HG02610 (cell line): Measurements from ENCODE around the gene LIMS3.
"Not testable (repeated sequence)": the region's sequence is repeated elsewhere in the genome, so short reads cannot be mapped to it uniquely, and the experiment has no call there.

Experiments used
- ATAC-seq: cut with Tn5 transposase; IDR thresholded peaks from one replicate; pipeline ENCODE4 v1.9.1; 2021; ENCODE audit warnings: mild to moderate bottlenecking, moderate library complexity; ENCODE audit not compliant: unreplicated experiment

The LIMS3 gene

DNA sequence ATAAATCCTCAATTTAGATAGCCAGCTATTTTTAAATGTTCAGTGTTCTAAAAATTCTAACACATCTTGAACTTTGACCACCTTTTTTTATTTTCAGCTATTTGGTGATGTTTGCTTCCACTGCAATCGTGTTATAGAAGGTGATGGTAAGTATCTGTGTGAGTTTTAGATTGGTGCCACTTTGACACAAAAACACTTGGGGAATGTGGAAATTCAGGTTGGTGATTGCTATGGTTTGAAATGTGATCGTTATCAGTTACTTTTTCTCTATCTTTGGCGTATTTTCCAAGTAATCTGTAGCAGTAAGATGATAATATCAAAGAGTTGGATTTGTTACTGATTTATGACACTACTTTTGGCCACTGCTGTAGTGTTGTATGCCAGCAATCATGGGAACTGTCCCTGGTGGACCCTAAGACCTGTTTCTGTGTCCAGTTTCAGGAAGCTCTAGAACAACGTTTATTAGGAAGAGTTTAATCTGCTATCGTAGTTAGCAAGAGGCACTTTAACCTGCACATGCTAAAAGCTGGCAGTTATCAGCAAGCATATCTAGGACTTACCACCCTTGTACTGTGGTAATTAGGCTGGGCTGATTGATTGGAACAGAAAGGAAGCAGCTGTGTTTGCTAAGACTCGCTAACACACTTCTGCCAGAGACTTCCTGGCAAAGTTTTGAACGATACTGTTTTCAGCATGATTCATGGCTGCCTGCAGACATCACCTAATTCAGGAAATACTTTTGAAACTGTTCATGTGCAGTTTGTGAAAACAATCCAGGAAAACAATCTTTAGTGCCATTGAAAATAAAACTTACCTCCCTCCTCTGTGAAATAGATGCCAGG lies 23.3 kb downstream of the LIMS3 start:
- ATAC-seq: not testable (repeated sequence)

DNA sequence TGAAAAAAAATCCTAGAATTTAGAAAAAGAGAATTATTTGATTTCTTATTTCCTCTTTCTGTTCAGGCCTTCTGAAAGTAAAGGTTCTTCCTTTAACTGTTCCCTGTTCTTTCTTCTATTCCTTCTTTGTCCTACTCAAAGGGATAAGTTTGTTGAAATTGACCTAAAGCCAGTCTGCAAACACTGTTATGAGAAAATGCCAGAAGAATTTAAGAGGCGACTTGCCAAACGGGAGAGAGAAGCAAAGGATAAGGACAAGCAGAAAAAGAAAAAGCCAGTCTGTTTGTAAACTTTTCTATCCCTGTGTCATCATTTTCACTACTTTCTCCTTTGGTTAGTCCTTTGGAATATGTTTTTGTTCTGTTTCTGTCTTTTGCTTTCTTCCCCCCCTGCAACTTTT lies 26.0 kb downstream of the LIMS3 start:
- ATAC-seq: not testable (repeated sequence)

DNA sequence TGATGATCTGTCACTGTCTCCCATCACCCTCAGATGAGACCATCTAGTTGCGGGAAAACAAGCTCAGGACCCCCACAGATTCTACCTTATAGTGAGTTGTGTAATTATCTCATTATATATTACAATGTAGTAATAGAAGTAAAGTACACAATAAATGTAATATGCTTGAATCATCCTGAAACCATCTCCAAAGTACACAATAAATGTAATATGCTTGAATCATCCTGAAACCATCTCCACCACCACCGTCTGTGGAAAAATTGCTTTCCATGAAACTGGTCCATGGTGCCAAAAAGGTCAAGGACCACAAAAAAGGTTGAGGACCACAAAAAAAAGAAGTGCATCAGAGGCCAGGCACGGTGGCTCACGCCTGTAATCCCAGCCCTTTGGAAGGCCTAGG lies 29.3 kb downstream of the LIMS3 start:
- not testable (repeated sequence) for ATAC-seq

DNA sequence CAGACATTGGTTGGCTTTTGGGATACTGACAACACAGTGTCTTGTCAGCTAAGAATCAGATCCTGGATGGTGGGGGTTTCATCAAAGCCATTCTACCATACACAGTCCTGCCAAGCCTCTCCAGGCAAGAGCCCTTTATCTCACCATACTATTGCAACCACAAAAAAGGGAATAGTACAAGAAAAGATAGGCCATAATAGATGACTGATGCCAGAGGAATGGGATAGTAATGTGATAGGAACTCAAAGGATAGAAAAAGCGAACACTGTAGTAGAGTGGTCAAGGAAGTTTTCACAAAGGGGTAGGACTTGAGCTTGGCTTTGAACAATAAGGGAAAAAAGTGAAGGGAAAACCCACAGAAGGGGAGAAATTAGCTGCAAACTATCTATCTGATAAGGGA lies 30.7 kb downstream of the LIMS3 start:
- ATAC-seq: not testable (repeated sequence)

DNA sequence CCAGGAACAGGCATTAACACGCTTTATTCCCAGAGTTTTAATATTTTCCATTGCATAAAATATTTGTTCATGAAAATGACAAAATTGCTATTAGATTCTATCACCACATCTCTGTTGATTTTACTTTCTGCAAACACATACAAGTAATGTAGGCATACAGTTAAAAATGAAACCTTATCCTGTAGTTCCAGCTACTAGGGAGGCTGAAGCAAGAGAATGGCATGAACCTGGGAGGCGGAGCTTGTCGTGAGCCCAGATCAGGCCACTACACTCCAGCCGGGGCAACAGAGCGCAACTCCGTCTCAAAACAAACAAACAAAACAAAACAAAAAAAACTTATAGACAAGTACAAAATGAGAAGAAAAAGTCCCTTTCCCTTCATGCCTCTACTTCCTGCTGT lies 38.0 kb downstream of the LIMS3 start:
- ATAC-seq: not testable (repeated sequence)

DNA sequence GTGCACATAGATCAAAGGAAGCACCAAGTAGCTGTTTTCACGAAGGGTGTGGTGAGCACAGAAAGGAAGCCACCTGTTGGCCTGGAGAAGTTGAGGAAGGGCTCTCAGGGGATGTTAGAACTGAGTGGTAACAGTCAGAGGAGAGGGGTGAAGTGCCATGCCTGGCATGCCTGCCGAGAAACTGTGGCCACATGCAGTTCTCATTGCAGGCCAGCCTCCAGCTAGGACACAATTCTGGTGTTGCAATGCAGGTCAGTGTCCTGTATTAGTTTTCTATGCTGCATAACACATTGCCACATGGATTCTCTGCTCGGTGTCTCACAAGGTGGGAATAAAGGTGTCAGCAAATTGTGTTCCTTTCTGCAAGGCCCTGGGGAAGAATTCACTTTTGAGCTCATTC lies 46.9 kb downstream of the LIMS3 start:
- not testable (repeated sequence) for ATAC-seq

DNA sequence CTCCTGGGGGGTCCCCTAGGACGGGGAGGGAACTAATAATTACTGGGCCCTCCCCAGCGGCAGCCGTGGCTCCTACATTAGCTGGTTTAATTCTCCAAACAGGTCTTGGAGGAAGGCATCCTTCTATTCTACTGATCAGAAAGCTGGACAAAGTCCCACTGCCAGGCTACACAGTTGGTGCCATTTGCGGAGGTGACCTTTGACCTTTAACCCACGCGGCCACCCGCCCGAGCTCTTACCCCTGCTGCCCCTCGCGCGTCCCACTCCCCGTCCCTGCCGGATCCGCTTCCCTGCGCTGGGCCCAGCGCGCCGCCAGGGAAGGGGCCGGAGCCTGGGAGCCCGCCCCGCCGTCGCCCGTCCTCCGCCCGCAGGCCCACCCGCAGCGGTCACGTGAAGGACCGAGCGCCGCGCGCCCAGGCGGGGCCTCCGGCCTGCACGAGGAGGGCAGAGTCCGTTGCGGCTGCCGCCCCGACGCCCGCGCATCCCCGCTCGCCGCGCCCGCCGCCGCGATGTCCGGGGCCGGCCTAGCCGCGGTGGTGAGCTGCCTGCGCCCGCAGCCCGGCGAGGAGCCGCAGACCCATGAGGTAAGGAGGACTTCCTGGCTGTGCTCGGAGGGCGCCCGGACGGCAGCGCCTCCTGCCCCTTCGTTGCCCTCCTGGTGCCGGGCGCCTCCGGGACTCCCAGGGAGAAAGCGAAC lies 48.9 kb downstream of the LIMS3 start:
- ATAC-seq: not testable (repeated sequence)

DNA sequence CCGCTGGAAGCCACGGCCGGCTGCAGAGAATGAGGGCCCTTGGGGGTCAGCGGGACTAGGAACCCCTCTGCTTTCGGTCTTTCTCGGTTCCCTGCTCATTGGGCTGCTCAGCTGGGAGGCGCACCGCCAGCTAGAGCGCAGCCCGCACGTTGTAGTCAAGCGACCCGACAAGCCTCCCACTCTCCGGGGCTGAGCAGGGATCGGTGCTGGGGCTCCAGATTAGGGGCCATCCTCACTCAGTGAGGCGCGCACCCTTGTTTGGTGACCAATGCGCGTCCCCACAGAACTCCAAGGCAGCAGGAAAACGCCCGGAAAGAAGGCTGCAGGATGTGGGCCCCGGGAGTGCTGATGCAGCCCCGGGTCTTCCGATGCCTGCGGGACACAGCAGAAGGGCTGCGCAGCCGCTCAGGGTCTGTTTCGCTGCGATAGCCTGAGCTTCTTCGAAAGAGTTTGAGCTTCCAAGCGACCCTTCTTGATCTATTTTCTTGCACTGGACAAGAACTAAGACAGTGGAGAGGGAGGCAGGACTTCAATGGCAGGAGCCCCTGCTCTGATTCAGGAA lies 49.6 kb downstream of the LIMS3 start:
- ATAC-seq: not testable (repeated sequence)

DNA sequence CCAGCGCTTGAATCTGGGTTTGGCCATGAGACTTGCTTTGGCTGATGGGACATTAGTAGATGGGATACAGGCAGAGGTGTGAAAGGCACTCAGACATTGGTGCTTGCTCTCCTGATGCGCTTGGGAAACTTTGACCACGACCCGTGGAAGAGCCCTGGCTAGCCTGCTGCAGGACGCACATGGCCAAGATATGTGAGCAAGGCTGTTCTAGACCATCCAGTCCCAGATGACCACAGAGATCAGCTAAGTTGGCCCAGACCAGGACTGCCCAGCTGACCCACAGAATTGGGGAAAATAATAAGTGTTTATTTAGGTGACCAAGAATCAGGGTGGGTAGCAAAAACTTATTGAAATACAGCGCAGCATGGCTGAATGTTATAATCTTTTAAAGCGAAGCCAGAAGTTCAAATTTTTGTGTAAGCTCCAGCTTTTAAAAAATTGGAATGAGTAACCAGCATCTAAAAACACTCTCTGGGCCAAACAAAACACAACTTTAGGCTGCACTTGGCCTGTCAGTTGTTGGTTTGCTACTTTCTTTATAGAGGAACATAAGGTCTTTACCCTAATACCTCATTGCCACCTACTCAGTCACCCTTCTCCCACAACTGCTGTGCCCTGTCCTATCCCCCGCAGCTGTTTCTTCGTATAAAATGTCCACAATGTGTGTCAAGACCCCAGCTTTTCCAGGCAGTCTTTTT lies 51.8 kb downstream of the LIMS3 start:
- ATAC-seq: not testable (repeated sequence)

DNA sequence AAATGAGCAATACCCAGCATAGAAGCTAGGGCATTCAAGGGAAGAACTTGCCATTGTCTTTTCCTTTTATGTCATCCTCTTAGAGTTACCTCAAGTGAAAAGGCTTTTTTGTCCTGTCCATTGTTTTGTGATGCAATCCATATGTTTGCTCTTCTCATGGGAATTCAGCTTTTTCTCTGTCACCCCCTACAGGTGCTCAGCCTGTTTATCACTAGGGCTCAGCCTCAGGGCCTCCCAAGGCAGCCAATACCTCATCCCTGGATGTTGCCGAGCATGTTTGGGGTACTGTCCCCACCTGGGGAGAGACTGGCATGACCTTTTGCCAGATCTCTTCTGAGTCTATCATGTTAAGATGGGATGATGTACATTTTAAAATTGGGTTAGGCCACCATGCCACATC lies 65.5 kb downstream of the LIMS3 start:
- ATAC-seq: not testable (repeated sequence)

DNA sequence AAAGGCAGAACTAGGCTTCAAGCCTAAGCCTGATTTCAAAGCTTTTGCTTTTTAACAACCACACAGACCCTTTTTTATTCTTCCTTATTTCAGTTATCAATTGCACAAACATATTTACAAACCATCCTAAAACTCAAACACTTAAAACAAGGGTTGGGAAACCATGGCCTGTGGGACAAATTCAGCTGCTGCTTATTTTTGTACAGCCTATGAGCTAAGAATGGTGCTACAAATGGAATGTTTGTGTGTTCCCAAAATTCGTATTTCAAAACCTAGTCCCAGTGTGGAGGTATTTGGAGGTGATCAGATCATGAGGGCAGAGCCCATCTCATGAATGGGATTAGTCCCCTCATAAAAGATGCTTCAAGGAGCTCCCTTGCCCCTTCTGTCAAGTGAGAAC lies 67.0 kb downstream of the LIMS3 start:
- not testable (repeated sequence) for ATAC-seq

DNA sequence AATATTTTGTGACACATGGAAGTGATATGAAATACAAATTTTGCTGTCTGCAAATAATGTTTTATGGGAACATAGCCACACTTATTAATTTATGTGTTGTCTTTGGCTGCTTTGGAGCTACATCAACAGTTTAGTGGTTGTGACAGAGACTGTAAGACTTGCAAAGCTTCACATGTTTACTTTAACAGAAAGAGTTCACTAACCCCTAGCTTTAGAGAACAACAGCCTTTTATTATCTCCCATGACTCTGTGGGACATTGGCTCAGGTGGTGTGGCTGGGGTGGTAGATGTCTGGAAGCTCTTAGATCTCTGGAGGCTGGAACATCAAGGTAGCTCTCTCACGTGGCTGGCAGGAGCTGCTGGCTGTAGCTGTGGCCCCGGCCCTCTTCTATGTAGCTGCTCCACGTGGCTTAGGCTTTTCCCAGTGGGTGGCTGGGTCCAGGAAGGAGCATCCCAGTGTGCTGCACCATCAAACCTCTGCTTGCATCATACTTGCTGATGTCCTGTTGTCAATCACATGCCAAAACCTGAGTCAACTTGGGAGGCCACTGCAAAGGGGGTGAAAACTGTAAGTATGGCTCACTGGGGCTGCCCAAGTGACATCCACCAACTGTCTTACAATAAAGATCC lies 67.7 kb downstream of the LIMS3 start:
- ATAC-seq: not testable (repeated sequence)

DNA sequence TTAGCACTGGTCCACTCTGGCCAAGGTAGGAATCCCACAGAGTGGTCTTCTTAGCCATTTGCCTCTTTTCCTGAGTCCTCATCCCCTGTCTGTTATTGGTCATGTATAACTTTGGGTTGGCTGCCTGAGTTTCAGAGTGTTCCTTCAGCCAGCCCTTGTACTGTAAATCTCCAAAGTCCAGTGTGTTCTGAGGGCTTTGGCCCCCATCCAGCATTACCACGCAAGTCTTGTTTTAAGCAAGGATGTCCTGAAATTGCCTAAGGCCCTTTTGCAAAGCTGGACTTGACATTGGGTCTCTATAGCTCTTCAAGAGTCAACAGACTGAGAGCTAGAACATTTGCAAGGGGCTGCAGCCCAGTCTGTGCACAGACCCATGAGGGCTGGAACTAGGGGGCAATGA lies 68.4 kb downstream of the LIMS3 start:
- ATAC-seq: not testable (repeated sequence)

DNA sequence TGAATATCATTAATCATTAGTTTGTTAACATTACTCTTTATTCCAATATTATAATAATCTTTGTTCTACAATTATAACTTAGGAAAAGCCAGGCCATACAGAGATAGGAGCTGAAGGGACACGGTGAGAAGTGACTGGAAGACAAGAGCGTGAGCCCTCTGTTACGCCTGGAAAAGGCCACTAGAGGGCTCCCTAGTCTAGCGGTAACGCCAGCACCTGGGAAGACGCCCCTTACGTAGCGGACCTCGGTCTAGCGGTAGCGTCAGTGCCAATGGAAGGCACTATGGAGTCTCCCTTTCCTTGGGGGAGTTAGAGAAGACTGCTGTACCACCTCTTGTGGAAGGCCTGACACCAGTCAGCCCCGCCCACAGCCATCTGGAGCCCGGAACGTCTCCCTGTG lies 71.4 kb downstream of the LIMS3 start:
- not testable (repeated sequence) for ATAC-seq

DNA sequence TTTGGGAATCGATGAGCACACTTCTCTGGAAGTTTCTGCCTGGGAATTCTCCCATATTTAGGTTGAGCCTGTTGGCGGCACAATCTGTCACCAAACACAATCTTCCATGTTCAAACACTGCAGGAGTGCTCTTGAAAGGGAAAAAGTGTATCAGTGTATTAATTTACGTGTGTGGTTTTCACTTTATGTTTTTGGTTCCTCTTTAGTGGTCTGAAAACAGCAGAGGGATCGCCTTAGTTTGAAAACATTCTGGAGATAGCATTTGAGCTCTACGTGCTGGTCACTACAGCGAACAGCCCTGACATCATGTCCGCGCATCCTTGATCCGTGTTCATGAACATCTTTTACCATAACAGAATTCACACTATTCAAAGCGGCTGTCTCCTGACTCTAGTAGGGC lies 73.2 kb downstream of the LIMS3 start:
- not testable (repeated sequence) for ATAC-seq
